NCI-H1694 (cell line): ENCODE results near the gene WNT1.

Experiments used
- DNase-seq: peaks from one replicate; lab custom pipeline; 2025; lab: John Stamatoyannopoulos, UW

The WNT1 gene

GRCh38 chr12:48980953-48981756 is 3.0 kb downstream of the WNT1 start:
- no peak for DNase-seq

DNA sequence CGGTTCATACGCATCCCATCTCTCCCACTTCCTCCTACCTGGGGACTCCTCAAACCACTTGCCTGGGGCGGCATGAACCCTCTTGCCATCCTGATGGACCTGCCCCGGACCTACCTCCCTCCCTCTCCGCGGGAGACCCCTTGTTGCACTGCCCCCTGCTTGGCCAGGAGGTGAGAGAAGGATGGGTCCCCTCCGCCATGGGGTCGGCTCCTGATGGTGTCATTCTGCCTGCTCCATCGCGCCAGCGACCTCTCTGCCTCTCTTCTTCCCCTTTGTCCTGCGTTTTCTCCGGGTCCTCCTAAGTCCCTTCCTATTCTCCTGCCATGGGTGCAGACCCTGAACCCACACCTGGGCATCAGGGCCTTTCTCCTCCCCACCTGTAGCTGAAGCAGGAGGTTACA is 3.6 kb downstream of the WNT1 start:
- DNase-seq = no peak

DNA sequence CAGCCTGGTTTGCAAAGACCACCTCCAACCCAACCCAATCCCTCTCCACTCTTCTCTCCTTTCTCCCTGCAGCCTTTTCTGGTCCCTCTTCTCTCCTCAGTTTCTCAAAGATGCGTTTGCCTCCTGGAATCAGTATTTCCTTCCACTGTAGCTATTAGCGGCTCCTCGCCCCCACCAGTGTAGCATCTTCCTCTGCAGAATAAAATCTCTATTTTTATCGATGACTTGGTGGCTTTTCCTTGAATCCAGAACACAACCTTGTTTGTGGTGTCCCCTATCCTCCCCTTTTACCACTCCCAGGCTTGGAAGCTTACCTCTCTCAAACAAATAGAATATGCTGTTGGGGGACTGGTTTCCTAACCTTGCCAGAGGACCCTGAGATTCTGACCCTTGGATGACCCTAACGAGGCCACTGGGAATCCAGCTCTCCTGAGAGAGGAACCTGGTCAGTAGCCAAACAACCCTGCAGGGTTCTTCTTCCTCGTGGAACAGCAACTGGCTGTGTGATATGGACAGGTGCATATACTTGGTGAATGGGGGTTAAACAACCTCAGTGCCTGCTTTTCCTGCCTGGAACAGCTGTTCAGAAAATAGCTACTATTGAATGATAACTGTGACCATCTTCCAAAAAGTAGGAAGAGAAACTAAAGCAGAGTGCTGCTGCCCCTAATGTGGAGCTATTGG is 4.4 kb downstream of the WNT1 start:
- DNase-seq = no peak

DNA sequence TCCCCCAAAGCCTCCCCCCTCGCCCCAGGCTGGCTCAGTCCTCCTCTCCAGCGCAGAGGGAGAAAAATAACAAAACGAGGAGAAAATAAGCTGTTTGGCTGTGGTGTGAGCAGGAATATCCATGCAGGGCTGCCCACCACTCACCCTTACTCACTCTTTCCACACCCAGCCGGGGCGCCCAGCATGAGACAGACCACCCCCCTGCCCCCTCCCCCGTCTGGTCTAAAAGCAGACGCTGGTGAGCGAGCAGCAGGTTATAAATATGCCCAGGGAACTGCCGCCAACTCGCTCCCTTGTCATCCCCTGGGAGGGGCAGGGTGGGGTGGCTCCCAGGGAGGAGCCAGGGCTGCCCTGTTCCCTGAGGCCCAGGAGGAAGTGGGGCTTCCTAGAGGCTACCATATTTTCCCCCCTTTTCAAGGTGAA is 7.4 kb downstream of the WNT1 start:
- DNase-seq = no peak

DNA sequence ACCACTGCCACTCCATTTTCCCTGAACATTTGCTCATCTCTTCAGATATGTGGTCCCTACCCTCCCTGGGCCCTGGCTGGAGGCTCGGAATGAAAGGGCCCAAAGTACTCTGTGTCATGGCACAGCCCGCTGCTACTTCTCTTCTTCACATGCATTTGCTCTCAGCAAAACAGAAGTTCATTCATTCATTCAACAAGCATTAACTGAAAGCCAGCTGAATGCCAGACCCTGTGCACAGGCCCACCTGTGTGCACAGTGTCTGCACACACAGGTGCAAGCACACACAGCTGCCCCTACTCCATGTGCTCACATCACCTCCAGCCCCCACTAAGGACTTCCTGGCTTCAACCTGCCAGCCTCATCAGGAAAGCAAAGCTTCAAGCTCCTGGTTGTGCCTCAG is 7.8 kb downstream of the WNT1 start:
- DNase-seq = no peak

GRCh38 chr12:48986720-48987291 is 8.7 kb downstream of the WNT1 start:
- DNase-seq = no peak

DNA sequence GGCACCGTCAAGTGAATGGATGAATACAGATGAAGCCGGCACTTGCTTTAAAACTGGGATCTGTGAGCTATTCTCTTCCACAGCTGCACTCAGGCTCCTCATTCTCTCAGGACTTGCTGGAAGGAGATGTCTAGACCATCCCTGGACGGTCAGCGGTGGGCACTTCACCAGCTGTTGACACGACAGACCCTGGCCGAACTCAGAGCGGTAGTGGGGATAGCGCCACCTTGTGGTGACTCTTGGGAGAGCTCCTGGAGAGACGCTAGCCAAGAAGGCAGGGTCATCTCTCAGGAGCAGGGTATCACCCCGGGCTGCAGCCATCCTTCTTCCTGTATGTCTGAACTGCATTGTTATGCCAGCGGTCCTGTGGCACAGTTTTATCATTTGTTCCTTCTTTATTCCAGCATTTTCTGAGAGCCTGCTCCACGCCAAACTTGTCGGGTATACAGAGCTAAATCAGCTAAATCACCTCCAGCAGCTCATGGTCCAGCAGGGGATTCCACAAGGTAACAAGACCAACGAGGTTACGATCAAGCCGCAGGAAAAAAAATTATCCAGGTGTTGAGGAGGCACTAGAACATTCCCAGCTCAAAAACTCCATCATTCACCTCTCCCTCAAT is 10.0 kb downstream of the WNT1 start:
- DNase-seq = no peak

- no peak for DNase-seq
Observed at GRCh38 chr12:48990552-48990951, 12.4 kb downstream of the WNT1 start.

- no peak for DNase-seq
Observed at GRCh38 chr12:48991247-48992050, 13.3 kb downstream of the WNT1 start.

DNA sequence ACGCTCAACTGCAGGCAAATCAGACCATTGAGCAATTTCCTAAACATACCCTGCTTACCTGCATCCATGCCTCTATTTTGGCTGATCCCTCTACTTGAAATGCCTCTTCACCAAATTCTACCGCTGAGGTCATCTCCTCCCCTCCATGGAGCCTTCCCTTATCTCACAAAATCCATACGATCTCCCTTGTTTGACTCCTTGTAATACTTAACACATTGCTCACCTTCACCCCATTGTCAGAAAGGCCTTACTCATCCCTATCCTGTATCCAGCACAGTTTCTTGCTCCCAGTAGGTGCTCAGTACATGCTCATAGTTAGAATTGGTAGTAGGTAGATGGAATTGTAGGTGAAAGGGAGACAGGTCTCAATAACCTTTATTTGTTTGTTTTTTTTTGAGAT is 15.7 kb downstream of the WNT1 start:
- no peak for DNase-seq

DNA sequence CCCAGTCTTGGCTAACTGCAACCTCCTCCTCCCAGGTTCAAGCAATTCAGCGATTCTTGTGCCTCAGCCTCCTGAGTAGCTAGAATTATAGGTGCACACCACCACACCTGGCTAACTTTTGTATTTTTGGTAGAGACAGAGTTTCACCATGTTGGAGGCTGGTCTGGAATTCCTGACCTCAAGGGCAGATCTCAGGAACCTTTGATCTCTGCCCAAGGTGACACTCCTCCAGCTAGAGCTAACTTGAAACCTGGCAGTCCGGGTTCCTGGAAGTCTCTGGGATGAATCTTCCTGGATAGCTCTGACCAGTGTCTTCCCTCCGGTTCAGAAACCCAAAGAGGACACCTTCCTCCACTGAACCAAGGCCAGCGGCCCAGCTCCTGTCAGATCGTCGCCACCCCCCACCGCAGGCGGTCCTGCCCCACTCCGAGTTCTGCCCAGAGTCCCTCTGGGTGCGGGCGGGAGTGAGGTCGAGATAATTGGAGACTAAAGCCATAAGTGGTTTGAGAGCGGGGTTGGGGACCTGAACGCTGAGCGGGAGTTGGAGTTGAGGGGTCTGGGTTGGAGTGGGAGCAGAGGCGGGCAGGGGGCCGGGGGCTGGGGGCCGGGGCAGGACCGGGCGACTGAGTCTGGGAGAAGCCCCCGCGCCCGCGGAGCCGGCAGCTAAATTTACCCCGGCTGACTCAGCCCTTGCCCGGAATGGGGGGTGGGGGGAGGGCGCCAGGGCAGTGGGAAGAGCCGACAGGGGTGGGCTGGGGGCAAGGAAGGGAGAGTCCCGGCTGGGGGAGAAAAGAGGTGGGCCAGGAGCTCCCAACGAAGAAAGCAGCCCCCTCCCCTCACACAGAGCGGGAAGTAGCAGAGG is 16.3 kb downstream of the WNT1 start:
- DNase-seq = no peak

- peak; percentile 70 for DNase-seq
Observed at GRCh38 chr12:48995086-48995879, 17.2 kb downstream of the WNT1 start.

- DNase-seq = peak; percentile 50
Observed at GRCh38 chr12:48996794-48997718, 18.9 kb downstream of the WNT1 start.

- DNase-seq = no peak
Observed at GRCh38 chr12:48997719-48998496, 19.8 kb downstream of the WNT1 start.

DNA sequence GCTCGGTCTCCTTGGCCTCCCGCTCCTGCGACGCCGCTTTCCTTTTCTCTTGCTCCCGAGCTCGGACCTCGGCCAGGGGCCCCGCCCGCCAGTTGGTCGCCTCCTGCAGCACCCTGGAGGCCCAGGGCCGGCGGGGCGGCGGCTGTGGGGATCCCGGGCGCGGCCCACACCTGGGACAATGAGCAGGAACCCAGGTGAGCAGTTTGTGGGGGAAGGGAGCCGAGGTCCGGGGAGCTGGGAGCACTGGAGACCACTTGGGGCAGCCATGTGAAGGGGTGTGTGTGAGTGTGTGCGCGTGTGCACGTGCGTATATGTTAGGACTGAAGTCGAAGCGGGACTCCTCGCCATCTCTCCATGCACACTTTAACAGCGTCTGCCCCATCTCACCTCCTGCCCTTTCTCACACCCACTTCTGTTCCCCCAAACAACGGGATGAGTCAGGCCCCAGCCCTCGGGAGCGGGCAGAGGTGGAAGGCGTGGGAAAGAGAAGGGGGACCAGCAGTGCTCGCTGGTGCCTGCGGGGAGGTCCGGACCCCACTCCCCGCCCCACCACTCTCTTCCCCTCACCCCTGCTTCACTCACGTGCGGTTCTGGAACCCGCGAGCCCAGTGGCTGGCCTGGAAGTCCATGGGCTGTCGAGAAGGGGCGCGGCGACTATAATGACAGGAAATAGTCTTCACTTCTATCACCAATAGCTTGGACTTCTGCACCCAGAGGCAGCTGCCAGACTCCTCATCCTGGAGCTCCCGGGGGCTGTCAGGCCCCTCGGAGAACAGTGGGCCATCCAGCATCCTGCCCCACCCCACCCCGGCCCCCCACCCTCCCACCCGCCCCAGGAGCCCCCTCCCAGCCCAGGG is 20.6 kb downstream of the WNT1 start:
- DNase-seq = no peak

GRCh38 chr12:48999371-49000131 is 21.4 kb downstream of the WNT1 start, which contains the start of gene DDN:
TSS of gene DDN (minus strand) at chr12:48999375. CDS start at chr12:48999287, 88 bp downstream.
- peak; percentile 82 for DNase-seq
